Type B pancreatic cell (in vitro differentiated cells): ENCODE results near the gene DIP2A. TPM values are rescaled to one million over a fixed set of nuclear protein-coding genes. Genes with fewer than 3 reads are reported as not detected.

ENCODE experiments used
- DNase-seq: peaks from one replicate; pipeline ENCODE4 v3.0.0; 2021; ENCODE audit warnings: mixed read lengths; ENCODE audit not compliant: unreplicated experiment; ENCODE audit errors: extremely low spot score
- H3K27ac Mint-ChIP-seq: 2 replicates; pipeline ENCODE4 v1.8.0; 2021; ENCODE audit warnings: mild to moderate bottlenecking, mixed read lengths
- H3K27me3 Mint-ChIP-seq: 2 replicates; pipeline ENCODE4 v1.8.0; 2021; ENCODE audit warnings: mixed read lengths
- H3K36me3 Mint-ChIP-seq: 2 replicates; pipeline ENCODE4 v1.8.0; 2021; ENCODE audit warnings: mixed read lengths
- H3K4me1 Mint-ChIP-seq: one replicate; pipeline ENCODE4 v1.8.0; 2021; ENCODE audit warnings: mixed read lengths; ENCODE audit not compliant: unreplicated experiment
- H3K4me3 Mint-ChIP-seq: 2 replicates; pipeline ENCODE4 v1.8.0; 2021; ENCODE audit warnings: mild to moderate bottlenecking, mixed read lengths
- H3K9me3 Mint-ChIP-seq: 2 replicates; pipeline ENCODE4 v1.8.0; 2021; ENCODE audit warnings: mixed read lengths
- CTCF ChIP-seq: fragments of 200-600 bp; sonication (generic); conservative IDR thresholded peaks from 2 replicates; pipeline ENCODE4 v1.5.0; 2021; ENCODE audit warnings: antibody characterized with exemption, mild to moderate bottlenecking
- total RNA-seq: library from RNA; stranded (reverse); gene quantifications from 2 replicates; pipeline ENCODE4 v1.2.1, GENCODE V29; 2021; ENCODE audit warnings: low replicate concordance

The DIP2A gene
- total RNA-seq, 1 donor from 2014 or later: 49.4 TPM

GRCh38 chr21:46552274-46552673 is 93.6 kb downstream of the DIP2A start:
- no peak for DNase-seq
- Mint-ChIP-seq H3K27ac (no peak overlapping the region), H3K4me1 (no peaks in the 10 kb centered on the region), H3K36me3 (peaks cover 16% of the 10 kb centered on the region), H3K27me3 (no peaks in the 10 kb centered on the region), H3K4me3 (no peak overlapping the region), H3K9me3 (no peaks in the 10 kb centered on the region)
- no peak for TF ChIP-seq CTCF

- H3K36me3 Mint-ChIP-seq: peaks cover 16% of the 10 kb centered on the region
- no peak for DNase-seq
- no peaks in the 10 kb centered on the region for H3K4me1 Mint-ChIP-seq
- H3K4me3 Mint-ChIP-seq: no peak overlapping the region
- no peaks in the 10 kb centered on the region for H3K9me3 Mint-ChIP-seq
- no peaks in the 10 kb centered on the region for H3K27me3 Mint-ChIP-seq
- H3K27ac Mint-ChIP-seq: no peak overlapping the region
- TF ChIP-seq CTCF: no peak
Measured at GRCh38 chr21:46552865-46553379, 94.2 kb downstream of the DIP2A start.

GRCh38 chr21:46553993-46554392 is 95.3 kb downstream of the DIP2A start:
- no peak for DNase-seq
- TF ChIP-seq CTCF: no peak
- Mint-ChIP-seq H3K4me3 (no peak overlapping the region), H3K27ac (no peak overlapping the region), H3K27me3 (no peaks in the 10 kb centered on the region), H3K36me3 (peaks cover 9% of the 10 kb centered on the region), H3K4me1 (no peaks in the 10 kb centered on the region), H3K9me3 (no peaks in the 10 kb centered on the region)

- no peaks in the 10 kb centered on the region for H3K27me3 Mint-ChIP-seq
- DNase-seq: peak; percentile 63
- H3K27ac Mint-ChIP-seq: no peak overlapping the region
- no peaks in the 10 kb centered on the region for H3K4me1 Mint-ChIP-seq
- H3K4me3 Mint-ChIP-seq: no peak overlapping the region
- peaks cover 10% of the 10 kb centered on the region for H3K36me3 Mint-ChIP-seq
- TF ChIP-seq CTCF: no peak
- no peaks in the 10 kb centered on the region for H3K9me3 Mint-ChIP-seq
Measured at GRCh38 chr21:46554431-46555224, 95.9 kb downstream of the DIP2A start.

- no peak for DNase-seq
- no peak overlapping the region for H3K27ac Mint-ChIP-seq
- H3K36me3 Mint-ChIP-seq: peaks cover 16% of the 10 kb centered on the region
- H3K9me3 Mint-ChIP-seq: no peaks in the 10 kb centered on the region
- H3K27me3 Mint-ChIP-seq: no peaks in the 10 kb centered on the region
- TF ChIP-seq CTCF: no peak
- no peak overlapping the region for H3K4me3 Mint-ChIP-seq
- no peaks in the 10 kb centered on the region for H3K4me1 Mint-ChIP-seq
Measured at GRCh38 chr21:46555225-46555617, 96.5 kb downstream of the DIP2A start.
